Measurements from ENCODE around the gene IL37. TPM values are rescaled to one million over a fixed set of nuclear protein-coding genes. Genes with fewer than 3 reads are reported as not detected.

IL37 gene
- total and polyA plus RNA-seq, 2 donors from 2014 or later: not detected

GRCh38 chr2:112919086-112919485, 8.1 kb downstream of the IL37 start:
- Histone ChIP-seq H3K36me3 (ENCODE audit: control insufficient read depth in 2 of 3, insufficient read depth in 3 of 3, low read length in 3 of 3) (no peaks in the 10 kb centered on the region), H3K27ac (ENCODE audit: low read depth in 2 of 2, low read length in 2 of 2) (no peak overlapping the region), H3K4me1 (ENCODE audit: control insufficient read depth in 2 of 3, insufficient read depth in 2 of 3, low read depth in 1 of 3, low read length in 3 of 3) (no peaks in the 10 kb centered on the region), H3K9me3 (ENCODE audit: control insufficient read depth in 2 of 3, insufficient read depth in 1 of 3, low read length in 3 of 3) (no peaks in the 10 kb centered on the region), H3K9ac (ENCODE audit: low read length in 3 of 3) (no peak overlapping the region), H3K4me3 (ENCODE audit: low read length in 3 of 3) (no peak overlapping the region), H3K27me3 (ENCODE audit: control insufficient read depth, insufficient read depth, low read length) (no peaks in the 10 kb centered on the region)
- DNase-seq (no peak), FAIRE-seq (no peak)
- TF ChIP-seq, protein P1, sequence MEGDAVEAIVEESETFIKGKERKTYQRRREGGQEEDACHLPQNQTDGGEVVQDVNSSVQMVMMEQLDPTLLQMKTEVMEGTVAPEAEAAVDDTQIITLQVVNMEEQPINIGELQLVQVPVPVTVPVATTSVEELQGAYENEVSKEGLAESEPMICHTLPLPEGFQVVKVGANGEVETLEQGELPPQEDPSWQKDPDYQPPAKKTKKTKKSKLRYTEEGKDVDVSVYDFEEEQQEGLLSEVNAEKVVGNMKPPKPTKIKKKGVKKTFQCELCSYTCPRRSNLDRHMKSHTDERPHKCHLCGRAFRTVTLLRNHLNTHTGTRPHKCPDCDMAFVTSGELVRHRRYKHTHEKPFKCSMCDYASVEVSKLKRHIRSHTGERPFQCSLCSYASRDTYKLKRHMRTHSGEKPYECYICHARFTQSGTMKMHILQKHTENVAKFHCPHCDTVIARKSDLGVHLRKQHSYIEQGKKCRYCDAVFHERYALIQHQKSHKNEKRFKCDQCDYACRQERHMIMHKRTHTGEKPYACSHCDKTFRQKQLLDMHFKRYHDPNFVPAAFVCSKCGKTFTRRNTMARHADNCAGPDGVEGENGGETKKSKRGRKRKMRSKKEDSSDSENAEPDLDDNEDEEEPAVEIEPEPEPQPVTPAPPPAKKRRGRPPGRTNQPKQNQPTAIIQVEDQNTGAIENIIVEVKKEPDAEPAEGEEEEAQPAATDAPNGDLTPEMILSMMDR (IDR thresholded peaks at IDR 0.05; ENCODE audit: borderline replicate concordance, extremely low read depth, insufficient read depth): no peak
- intact Hi-C loops (cut with DNase I): no loop called here

DNA sequence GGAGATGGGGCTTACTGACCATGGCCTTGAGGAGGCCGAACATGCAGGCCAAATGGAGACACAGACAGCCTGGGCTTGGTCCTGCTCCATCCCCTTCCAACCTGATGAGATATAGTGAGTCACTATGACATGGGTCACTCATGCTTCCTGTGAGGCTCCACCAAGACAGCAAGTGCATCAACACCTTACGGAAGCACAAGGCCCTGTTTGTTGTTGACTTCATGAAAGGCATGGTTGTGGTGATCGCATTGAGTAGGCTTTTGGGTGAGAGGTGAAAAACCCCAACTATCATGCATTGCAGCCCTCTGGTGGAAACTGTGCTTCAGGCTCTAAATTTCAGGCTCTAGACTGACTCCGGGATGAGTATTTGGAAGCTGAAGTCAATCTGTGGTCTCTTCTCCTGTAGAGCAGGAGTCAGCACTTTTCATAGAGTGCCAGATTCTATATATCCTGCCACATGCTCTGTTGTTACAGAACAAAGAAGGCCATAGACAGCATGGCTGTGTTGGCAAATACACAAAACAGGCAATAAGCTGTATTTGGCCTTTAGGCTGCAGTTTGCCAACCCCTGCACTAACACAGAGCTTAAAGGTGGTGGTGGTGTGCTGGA, 10.1 kb downstream of the IL37 start:
- Histone ChIP-seq H3K9ac (ENCODE audit: low read length in 3 of 3) (no peak overlapping the region), H3K27me3 (ENCODE audit: control insufficient read depth, insufficient read depth, low read length) (no peaks in the 10 kb centered on the region), H3K27ac (ENCODE audit: low read depth in 2 of 2, low read length in 2 of 2) (no peak overlapping the region), H3K9me3 (ENCODE audit: control insufficient read depth in 2 of 3, insufficient read depth in 1 of 3, low read length in 3 of 3) (no peaks in the 10 kb centered on the region), H3K4me1 (ENCODE audit: control insufficient read depth in 2 of 3, insufficient read depth in 2 of 3, low read depth in 1 of 3, low read length in 3 of 3) (peaks cover 0 to 5% (median 0%) of the 10 kb centered on the region in 3 donors), H3K36me3 (ENCODE audit: control insufficient read depth in 2 of 3, insufficient read depth in 3 of 3, low read length in 3 of 3) (no peaks in the 10 kb centered on the region), H3K4me3 (ENCODE audit: low read length in 3 of 3) (no peak overlapping the region)
- TF ChIP-seq, protein P1 (IDR thresholded peaks at IDR 0.05; ENCODE audit: borderline replicate concordance, extremely low read depth, insufficient read depth): no peak
- intact Hi-C loops (cut with DNase I): no loop called here
- FAIRE-seq: no peak
- DNase-seq: no peak

- Histone ChIP-seq H3K27ac (ENCODE audit: low read depth in 2 of 2, low read length in 2 of 2) (no peak overlapping the region), H3K9me3 (ENCODE audit: control insufficient read depth in 2 of 3, insufficient read depth in 1 of 3, low read length in 3 of 3) (no peaks in the 10 kb centered on the region), H3K9ac (ENCODE audit: low read length in 3 of 3) (no peak overlapping the region), H3K4me1 (ENCODE audit: control insufficient read depth in 2 of 3, insufficient read depth in 2 of 3, low read depth in 1 of 3, low read length in 3 of 3) (peaks cover 0 to 5% (median 0%) of the 10 kb centered on the region in 3 donors), H3K27me3 (ENCODE audit: control insufficient read depth, insufficient read depth, low read length) (no peaks in the 10 kb centered on the region), H3K36me3 (ENCODE audit: control insufficient read depth in 2 of 3, insufficient read depth in 3 of 3, low read length in 3 of 3) (no peaks in the 10 kb centered on the region), H3K4me3 (ENCODE audit: low read length in 3 of 3) (no peak overlapping the region)
- DNase-seq (no peak), FAIRE-seq (no peak)
- intact Hi-C loops (cut with DNase I): no loop called here
- TF ChIP-seq, protein P1 (IDR thresholded peaks at IDR 0.05; ENCODE audit: borderline replicate concordance, extremely low read depth, insufficient read depth): no peak
Observed at GRCh38 chr2:112921982-112922381, 11.0 kb downstream of the IL37 start.
